OCI-LY1 (cell line): ENCODE results near the gene EXD3.

Source experiments
- CTCF ChIP-seq: fragments of 200-600 bp; sonication (generic), shearing (Covaris generic); IDR thresholded peaks from 2 replicates; pipeline ENCODE4 v1.5.1; 2017; ENCODE audit warnings: mild to moderate bottlenecking, antibody characterized with exemption, low read length, moderate library complexity, mixed read lengths
- EZH2 ChIP-seq: fragments of 200-600 bp; sonication (generic), shearing (Covaris generic); IDR thresholded peaks from 2 replicates; pipeline ENCODE4 v1.8.0; 2017; ENCODE audit warnings: borderline replicate concordance, mixed run types, mild to moderate bottlenecking, antibody characterized with exemption, low read length, moderate library complexity, mixed read lengths

DNA sequence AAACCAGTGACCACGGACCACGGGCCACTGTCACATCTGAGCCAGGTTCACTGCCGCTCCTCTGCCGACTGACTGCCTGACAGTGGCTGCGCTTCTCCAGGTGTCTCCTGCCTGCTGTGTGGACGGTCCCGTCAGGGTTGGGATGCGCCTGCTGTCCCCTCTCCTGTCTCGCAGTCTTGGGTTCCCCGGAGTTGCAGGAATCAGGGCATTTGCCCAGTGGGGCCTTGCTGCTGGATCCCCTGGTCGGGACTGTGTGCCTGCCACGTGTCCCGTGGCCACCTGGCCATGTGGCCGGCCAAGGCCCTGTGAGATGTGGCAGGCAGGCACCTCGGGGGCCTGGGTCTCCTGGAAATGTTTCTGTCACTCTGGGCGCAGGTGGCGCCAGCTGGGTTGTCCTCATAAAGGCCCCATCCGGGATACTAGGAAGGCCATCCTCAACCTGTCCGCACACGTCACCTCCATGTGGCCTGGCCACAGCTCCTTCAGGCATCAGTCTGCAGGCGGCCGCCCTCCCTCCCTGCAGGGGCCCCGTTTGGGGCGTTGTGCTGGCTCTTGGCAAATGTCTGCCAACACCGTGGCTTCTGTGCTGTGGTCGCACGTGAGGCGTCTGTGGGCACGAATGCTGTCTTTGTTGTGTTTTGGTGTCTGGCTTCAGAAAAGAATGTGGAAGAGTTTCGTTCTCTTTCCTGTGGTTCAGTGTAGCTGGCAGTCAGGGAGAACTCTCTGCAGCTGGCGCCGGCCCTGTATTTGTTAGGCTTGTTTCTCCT is 151.8 kb downstream of the EXD3 start:
- TF ChIP-seq EZH2, result no peak
- TF ChIP-seq CTCF, result no peak
